Measurements from ENCODE around the gene CADM1.

GRCh38 chr11:115421992-115422689 lies 82.1 kb downstream of the CADM1 start:
- TF ChIP-seq CTCF (IDR thresholded peaks at IDR 0.05) = no peak
- no peak for TF ChIP-seq EP300 (IDR thresholded peaks at IDR 0.05)
